ENCODE data around the gene ALX4.

DNA sequence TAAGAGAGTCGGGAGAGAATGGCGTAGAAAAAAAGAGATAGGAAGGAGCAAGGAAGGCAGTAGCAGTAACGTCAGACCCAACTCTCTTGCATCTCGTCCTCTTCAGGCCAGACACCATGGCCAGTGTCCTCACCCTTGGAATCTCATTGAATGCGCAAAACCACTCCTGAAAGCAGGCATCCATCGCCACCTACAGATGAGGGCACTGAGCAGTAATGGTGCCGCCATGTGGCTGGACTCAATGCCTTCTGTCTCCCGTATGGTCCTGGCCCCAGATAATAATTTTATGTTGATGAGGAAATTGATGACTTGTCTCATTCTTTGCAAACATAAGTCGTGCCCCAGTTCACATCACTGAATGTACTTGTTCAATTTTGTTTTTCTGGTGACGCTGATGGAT lies 17.8 kb upstream of the ALX4 start:
- TF ChIP-seq ARNT (IDR thresholded peaks at IDR 0.05) (no peak), HDGF (IDR thresholded peaks at IDR 0.05; ENCODE audit: borderline replicate concordance) (no peak), SUZ12 (IDR thresholded peaks at IDR 0.05) (no peak), SP1 (IDR thresholded peaks at IDR 0.05) (no peak), FOXK2 (IDR thresholded peaks at IDR 0.05) (no peak), ELF4 (IDR thresholded peaks at IDR 0.05) (no peak)
